ENCODE results near the gene ANXA1.

GRCh38 chr9:73148447-73148937 lies 3.2 kb upstream of the ANXA1 start:
- no peak for TF ChIP-seq CTCF (IDR thresholded peaks at IDR 0.05)
- no peak for TF ChIP-seq REST (IDR thresholded peaks at IDR 0.05; ENCODE audit: insufficient read depth in 1 of 2, low read depth in 2 of 2, low read length in 1 of 2)
- no peak for TF ChIP-seq POLR2AphosphoS5 (IDR thresholded peaks at IDR 0.05; ENCODE audit: low read depth, low read length)
- no peak for TF ChIP-seq SIN3A (IDR thresholded peaks at IDR 0.05; ENCODE audit: borderline replicate concordance, insufficient read depth, low read depth, low read length)

All from Panc1 (cell line).